ENCODE measurements around the gene SLK. TPM values are rescaled to one million over a fixed set of nuclear protein-coding genes. Genes with fewer than 3 reads are reported as not detected.

The SLK gene
- total RNA-seq, 1 donor from 2014 or later: 27.5 TPM

GRCh38 chr10:104036069-104036384 is 69.1 kb downstream of the SLK start:
- Mint-ChIP-seq H3K4me3 (ENCODE audit: unreplicated experiment) (no peak overlapping the region), H3K9me3 (ENCODE audit: unreplicated experiment) (peaks cover 2% of the 10 kb centered on the region), H3K36me3 (ENCODE audit: low read depth, unreplicated experiment) (peaks cover 9% of the 10 kb centered on the region), H3K4me1 (ENCODE audit: low read depth, unreplicated experiment) (no peaks in the 10 kb centered on the region), H3K27me3 (ENCODE audit: low read depth, unreplicated experiment) (no peaks in the 10 kb centered on the region), H3K27ac (ENCODE audit: unreplicated experiment) (no peak overlapping the region)
- no peak overlapping the region for H3K4me3 ChIP-seq (ENCODE audit: insufficient read depth, low read depth, low read length)
- no peak overlapping the region for H3K27ac ChIP-seq (ENCODE audit: low read depth, low read length)
- peaks cover 2% of the 10 kb centered on the region for H4K20me1 ChIP-seq (ENCODE audit: insufficient read depth, low read length)
- no peaks in the 10 kb centered on the region for H3K9me3 ChIP-seq (ENCODE audit: insufficient read depth, low read depth, low read length)
- no peak for TF ChIP-seq CTCF (IDR thresholded peaks at IDR 0.05; ENCODE audit: insufficient read depth, low read depth, low read length)
- TF ChIP-seq EZH2 (IDR thresholded peaks at IDR 0.05; ENCODE audit: insufficient read depth, low read length): no peak
- no peaks in the 10 kb centered on the region for H3K4me1 ChIP-seq (ENCODE audit: insufficient read depth, low read length)
- no peaks in the 10 kb centered on the region for H3K27me3 ChIP-seq (ENCODE audit: insufficient read depth, low read length)
- FAIRE-seq: no peak
- H3K36me3 ChIP-seq (ENCODE audit: insufficient read depth, low read length): peaks cover 5% of the 10 kb centered on the region
- H3K79me2 ChIP-seq (ENCODE audit: insufficient read depth, low read length): no peaks in the 10 kb centered on the region
- H3K9ac ChIP-seq (ENCODE audit: low read length): no peak overlapping the region
- DNase-seq (ENCODE audit: low read depth): no peak
- H2AFZ ChIP-seq (ENCODE audit: low read depth, low read length): no peak overlapping the region
- no peak overlapping the region for H3K4me2 ChIP-seq (ENCODE audit: low read length)

DNA sequence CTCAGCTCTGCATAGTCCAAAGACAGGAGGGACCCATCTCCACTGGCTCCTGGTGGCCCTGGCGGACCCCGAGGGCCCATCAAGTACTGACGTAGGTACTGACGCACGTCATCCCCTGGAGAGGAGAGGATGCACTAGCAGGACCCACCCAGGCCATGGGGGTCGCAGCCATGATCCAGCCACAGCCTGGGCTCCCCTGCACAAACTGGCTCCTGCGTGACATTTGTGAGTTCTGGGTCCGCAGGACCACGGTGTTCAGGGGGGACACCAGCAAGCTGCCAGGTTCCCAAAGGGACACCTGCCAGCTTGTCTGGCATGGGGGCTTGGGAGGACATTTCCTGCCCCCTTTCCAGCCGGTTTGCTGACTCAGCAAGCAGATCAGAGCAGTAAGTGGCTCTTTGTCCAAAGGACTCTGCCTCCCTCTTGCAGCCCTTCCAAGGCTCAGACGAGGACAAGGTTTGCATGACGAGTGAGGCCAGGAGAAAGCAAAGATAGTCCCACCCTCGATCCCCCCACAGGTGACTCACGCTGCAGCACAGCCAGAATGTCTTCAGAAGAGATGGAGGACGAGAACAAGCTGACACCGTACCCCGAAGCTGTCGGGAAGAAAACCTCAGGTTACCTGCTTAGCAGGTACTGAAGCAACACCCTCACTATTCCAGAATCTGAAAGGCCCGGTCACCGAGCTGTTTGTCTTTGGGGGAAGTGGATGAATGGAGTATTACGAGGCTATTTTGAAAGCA is 69.7 kb downstream of the SLK start:
- H3K27ac Mint-ChIP-seq (ENCODE audit: unreplicated experiment): no peak overlapping the region
- H3K4me1 Mint-ChIP-seq (ENCODE audit: low read depth, unreplicated experiment): no peaks in the 10 kb centered on the region
- Histone ChIP-seq H3K9me3 (ENCODE audit: insufficient read depth, low read depth, low read length) (no peaks in the 10 kb centered on the region), H3K27ac (ENCODE audit: low read depth, low read length) (no peak overlapping the region), H3K36me3 (ENCODE audit: insufficient read depth, low read length) (no peaks in the 10 kb centered on the region), H4K20me1 (ENCODE audit: insufficient read depth, low read length) (peaks cover 2% of the 10 kb centered on the region), H3K79me2 (ENCODE audit: insufficient read depth, low read length) (no peaks in the 10 kb centered on the region), H3K4me1 (ENCODE audit: insufficient read depth, low read length) (no peaks in the 10 kb centered on the region), H2AFZ (ENCODE audit: low read depth, low read length) (no peak overlapping the region), H3K9ac (ENCODE audit: low read length) (no peak overlapping the region), H3K27me3 (ENCODE audit: insufficient read depth, low read length) (no peaks in the 10 kb centered on the region), H3K4me2 (ENCODE audit: low read length) (no peak overlapping the region), H3K4me3 (ENCODE audit: insufficient read depth, low read depth, low read length) (no peak overlapping the region)
- H3K36me3 Mint-ChIP-seq (ENCODE audit: low read depth, unreplicated experiment): peaks cover 7% of the 10 kb centered on the region
- TF ChIP-seq CTCF (IDR thresholded peaks at IDR 0.05; ENCODE audit: insufficient read depth, low read depth, low read length): no peak
- DNase-seq (ENCODE audit: low read depth): no peak
- H3K9me3 Mint-ChIP-seq (ENCODE audit: unreplicated experiment): peaks cover 2% of the 10 kb centered on the region
- no peak for FAIRE-seq
- no peaks in the 10 kb centered on the region for H3K27me3 Mint-ChIP-seq (ENCODE audit: low read depth, unreplicated experiment)
- H3K4me3 Mint-ChIP-seq (ENCODE audit: unreplicated experiment): no peak overlapping the region

- no peaks in the 10 kb centered on the region for H3K4me1 ChIP-seq (ENCODE audit: insufficient read depth, low read length)
- Mint-ChIP-seq H3K36me3 (ENCODE audit: low read depth, unreplicated experiment) (peaks cover 7% of the 10 kb centered on the region), H3K9me3 (ENCODE audit: unreplicated experiment) (peaks cover 2% of the 10 kb centered on the region), H3K4me1 (ENCODE audit: low read depth, unreplicated experiment) (no peaks in the 10 kb centered on the region), H3K27me3 (ENCODE audit: low read depth, unreplicated experiment) (peaks cover 3% of the 10 kb centered on the region), H3K4me3 (ENCODE audit: unreplicated experiment) (no peak overlapping the region), H3K27ac (ENCODE audit: unreplicated experiment) (no peak overlapping the region)
- no peak for TF ChIP-seq CTCF (IDR thresholded peaks at IDR 0.05; ENCODE audit: insufficient read depth, low read depth, low read length)
- TF ChIP-seq EZH2 (IDR thresholded peaks at IDR 0.05; ENCODE audit: insufficient read depth, low read length): no peak
- no peak overlapping the region for H3K27ac ChIP-seq (ENCODE audit: low read depth, low read length)
- FAIRE-seq: no peak
- no peaks in the 10 kb centered on the region for H3K79me2 ChIP-seq (ENCODE audit: insufficient read depth, low read length)
- no peaks in the 10 kb centered on the region for H3K9me3 ChIP-seq (ENCODE audit: insufficient read depth, low read depth, low read length)
- DNase-seq (ENCODE audit: low read depth): no peak
- no peak overlapping the region for H2AFZ ChIP-seq (ENCODE audit: low read depth, low read length)
- no peak overlapping the region for H3K4me2 ChIP-seq (ENCODE audit: low read length)
- peaks cover under 1% of the 10 kb centered on the region for H4K20me1 ChIP-seq (ENCODE audit: insufficient read depth, low read length)
- H3K9ac ChIP-seq (ENCODE audit: low read length): no peak overlapping the region
- no peaks in the 10 kb centered on the region for H3K27me3 ChIP-seq (ENCODE audit: insufficient read depth, low read length)
- no peak overlapping the region for H3K4me3 ChIP-seq (ENCODE audit: insufficient read depth, low read depth, low read length)
- no peaks in the 10 kb centered on the region for H3K36me3 ChIP-seq (ENCODE audit: insufficient read depth, low read length)
These were observed 70.5 kb downstream of the SLK start for GRCh38 chr10:104037261-104037951.
